ENCODE results near the gene BEGAIN.

BEGAIN gene

DNA sequence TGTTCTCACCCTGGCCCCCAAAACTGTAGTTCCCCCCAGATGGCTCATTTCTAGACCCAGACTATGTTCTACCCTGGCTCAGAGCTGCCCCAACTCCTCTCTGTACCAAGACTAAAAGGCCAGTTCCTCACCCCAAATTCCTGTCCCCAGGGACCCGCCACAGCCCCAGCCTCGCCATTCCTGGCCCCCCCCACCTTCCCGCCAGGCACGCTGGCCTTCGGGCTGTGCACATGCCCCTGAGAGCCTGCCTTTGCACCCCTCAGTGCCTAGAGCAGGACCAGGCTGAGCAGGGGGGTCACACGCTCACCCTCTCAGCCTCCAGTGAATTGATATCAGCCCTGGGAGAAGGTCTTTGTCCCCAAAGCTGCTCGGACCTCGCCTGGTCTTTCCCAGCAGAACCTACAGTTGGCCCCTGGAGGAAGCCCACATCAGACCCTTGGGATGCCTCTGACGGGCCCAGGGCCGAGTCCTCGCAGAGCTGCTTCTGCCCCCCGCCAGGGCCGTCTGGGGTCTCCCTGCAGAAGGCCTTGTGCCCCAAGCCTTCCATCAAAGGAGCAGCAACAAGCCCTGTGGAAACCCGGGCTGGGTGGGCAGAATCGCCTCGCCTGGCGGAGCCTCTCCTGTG is 32.4 kb downstream of the BEGAIN start:
- DNase-seq (ENCODE audit: low read depth): no peak
- TF ChIP-seq, protein P1, sequence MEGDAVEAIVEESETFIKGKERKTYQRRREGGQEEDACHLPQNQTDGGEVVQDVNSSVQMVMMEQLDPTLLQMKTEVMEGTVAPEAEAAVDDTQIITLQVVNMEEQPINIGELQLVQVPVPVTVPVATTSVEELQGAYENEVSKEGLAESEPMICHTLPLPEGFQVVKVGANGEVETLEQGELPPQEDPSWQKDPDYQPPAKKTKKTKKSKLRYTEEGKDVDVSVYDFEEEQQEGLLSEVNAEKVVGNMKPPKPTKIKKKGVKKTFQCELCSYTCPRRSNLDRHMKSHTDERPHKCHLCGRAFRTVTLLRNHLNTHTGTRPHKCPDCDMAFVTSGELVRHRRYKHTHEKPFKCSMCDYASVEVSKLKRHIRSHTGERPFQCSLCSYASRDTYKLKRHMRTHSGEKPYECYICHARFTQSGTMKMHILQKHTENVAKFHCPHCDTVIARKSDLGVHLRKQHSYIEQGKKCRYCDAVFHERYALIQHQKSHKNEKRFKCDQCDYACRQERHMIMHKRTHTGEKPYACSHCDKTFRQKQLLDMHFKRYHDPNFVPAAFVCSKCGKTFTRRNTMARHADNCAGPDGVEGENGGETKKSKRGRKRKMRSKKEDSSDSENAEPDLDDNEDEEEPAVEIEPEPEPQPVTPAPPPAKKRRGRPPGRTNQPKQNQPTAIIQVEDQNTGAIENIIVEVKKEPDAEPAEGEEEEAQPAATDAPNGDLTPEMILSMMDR (IDR thresholded peaks at IDR 0.05; ENCODE audit: low read depth, low read length, missing control alignments): no peak
- no peak overlapping the region for H3K4me3 ChIP-seq (ENCODE audit: low read depth, low read length)

DNA sequence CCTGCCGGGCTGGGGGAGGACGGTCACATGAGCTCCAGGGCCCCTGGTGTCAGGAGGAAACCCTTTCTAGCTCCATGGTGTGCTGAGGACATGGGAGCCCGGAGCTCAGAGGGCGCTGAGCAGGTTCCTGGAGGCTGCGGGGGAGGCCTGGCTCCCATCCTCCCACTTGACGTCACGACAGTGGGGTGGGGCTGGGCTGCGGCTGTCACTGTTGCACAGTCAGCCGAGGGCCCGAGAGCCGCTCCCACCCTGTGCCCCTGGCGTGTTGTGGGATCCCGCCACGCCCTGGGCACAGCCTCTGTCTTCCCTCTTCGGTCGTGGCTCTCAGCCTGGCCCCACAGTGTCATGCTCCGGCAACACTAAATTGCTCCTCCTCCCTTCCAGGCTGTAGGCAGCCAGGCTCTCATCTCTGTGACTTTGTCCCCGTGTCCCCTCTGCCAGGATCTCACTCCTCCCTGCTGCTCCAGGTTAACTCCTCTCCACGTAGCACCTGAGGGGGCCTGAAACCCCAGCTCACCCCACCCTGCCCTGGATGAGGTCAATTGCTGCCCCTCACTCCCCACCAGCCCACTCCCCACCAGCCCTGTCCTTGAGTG is 33.0 kb downstream of the BEGAIN start:
- TF ChIP-seq, protein P1 (IDR thresholded peaks at IDR 0.05; ENCODE audit: low read depth, low read length, missing control alignments): no peak
- no peak for DNase-seq (ENCODE audit: low read depth)
- H3K4me3 ChIP-seq (ENCODE audit: low read depth, low read length): no peak overlapping the region

DNA sequence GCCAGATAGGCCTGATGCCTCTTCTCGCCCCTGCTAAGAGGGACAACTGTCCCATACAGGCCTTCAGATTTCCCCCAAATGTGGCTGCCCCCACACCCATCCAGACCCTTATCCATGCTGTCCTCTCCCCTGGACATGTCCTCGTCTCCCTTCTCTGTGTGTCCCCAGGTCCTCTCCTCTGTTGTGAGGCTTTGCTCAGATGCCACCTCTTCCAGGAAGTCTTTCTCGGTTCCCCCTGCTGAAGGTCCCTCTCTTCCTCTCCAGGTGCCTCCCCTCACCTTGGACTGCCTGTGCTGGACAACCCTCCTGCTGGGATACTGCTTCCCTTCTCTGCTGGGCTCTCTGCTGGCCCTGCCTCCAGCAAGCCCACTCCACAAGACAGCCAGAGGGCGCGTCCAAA is 33.7 kb downstream of the BEGAIN start:
- DNase-seq (ENCODE audit: low read depth): no peak
- no peak overlapping the region for H3K4me3 ChIP-seq (ENCODE audit: low read depth, low read length)
- TF ChIP-seq, protein P1 (IDR thresholded peaks at IDR 0.05; ENCODE audit: low read depth, low read length, missing control alignments): no peak

DNA sequence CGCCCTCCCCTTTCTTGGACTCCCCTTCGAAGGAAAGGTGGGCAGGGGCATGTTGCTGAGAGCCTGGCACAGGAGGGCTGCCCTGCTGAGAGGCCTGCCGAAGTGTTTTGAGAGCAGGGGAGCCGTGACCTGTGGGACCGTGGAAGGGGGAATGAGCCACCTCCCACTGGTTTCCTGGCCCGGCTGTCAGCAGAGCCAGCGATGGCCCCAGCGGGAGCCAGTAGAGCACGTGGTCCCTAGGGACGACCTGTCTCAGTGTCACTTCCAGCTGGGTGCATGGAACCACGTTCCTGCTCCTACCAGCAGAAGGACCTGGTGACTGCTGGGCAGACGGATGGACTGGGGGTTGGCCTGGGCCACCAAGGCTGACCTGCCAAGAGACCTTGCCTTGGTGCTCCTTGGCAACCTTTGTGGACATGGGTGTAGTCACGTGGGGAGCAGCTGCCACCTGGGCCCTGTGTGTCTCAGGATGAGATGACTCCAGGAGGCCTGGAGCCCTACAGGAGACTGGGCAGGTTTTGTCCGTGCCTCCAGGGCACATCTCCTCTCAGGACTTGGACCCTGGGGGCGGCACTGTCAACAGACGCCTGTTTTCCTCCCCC is 34.6 kb downstream of the BEGAIN start:
- no peak overlapping the region for H3K4me3 ChIP-seq (ENCODE audit: low read depth, low read length)
- DNase-seq (ENCODE audit: low read depth): no peak
- TF ChIP-seq, protein P1 (IDR thresholded peaks at IDR 0.05; ENCODE audit: low read depth, low read length, missing control alignments): no peak

DNA sequence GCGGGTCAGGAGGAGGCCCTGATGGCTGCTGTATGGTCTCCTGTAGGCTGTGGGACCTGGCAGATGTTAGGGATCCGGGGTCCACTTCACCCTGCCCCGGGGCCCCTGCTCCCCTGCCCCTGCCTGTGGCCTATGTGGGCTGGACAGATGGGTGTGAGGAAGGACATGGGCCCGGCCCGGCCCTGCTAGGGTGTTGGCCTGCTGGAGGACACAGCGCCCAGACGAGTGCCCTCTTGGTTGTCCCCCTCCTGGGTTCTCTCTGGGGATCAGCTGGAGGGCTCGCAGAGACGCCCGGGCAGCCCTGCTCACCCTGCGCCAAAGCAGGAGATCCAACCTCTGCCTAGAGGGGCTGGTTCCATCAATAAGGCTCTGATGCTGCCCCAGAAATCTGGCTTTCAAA is 36.2 kb downstream of the BEGAIN start:
- TF ChIP-seq, protein P1 (IDR thresholded peaks at IDR 0.05; ENCODE audit: low read depth, low read length, missing control alignments): no peak
- no peak for DNase-seq (ENCODE audit: low read depth)
- H3K4me3 ChIP-seq (ENCODE audit: low read depth, low read length): no peak overlapping the region

DNA sequence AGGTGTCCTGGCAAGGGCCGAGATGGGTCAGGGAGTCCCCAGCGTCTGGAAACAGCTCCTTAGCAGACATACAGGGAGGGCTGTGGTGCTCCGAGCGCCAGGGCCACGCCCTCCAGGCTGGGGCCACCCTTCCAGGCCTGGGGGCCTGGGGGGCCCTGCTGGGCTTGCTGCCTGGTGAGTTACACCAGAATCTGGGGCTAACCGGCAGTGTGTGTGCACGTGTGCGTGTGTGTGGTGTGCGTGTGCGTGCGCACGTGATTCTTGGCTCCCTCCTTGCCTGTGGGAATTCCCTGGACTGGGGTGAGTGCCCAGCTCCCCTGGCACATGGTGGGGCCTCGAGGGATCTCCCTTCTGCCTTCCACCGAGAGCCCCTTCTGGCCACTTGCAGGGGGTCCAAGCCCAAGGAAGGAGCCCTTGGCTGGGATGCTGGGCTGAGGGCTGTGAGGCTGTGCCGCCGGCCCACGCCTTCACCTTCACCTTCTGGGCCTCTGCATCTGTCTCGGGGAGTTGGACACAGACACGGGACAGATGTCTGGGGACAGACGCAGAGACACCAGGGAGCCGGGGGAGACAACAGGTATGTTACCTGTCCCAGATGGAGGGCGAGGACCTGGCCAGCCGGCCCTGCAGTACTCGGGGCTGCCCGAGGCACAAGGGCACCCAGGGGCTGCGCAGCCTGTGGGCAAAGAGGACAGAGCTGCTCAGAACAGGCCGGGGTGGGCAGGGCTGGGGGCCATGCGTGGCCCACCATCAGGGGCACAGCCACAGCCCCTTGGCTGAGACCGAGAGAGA is 37.2 kb downstream of the BEGAIN start:
- no peak for DNase-seq (ENCODE audit: low read depth)
- H3K4me3 ChIP-seq (ENCODE audit: low read depth, low read length): no peak overlapping the region
- TF ChIP-seq, protein P1 (IDR thresholded peaks at IDR 0.05; ENCODE audit: low read depth, low read length, missing control alignments): no peak

All from GM12864 (cell line).